Motor neuron (in vitro differentiated cells): ENCODE data around the gene ZNF423. TPM values are rescaled to one million over a fixed set of nuclear protein-coding genes. Genes with fewer than 3 reads are reported as not detected.

ENCODE experiments used
- ATAC-seq, 8 experiments: fragments of 200-7000 bp; cut with Tn5 transposase; replicated peaks in 6 of 8; 2 replicates each; pipeline ENCODE4 v1.8.0; 2021; ENCODE audit warnings: mild to moderate bottlenecking in 8 of 8, moderate library complexity in 8 of 8
- H3K27ac ChIP-seq, 2 donors: fragments of 250-450 bp; sonication (Bioruptor Pico); 2 replicates each; pipeline ENCODE4 v1.9.0; 2021; ENCODE audit warnings: antibody characterized with exemption in 2 of 2, mild to moderate bottlenecking in 2 of 2, moderate library complexity in 1 of 2
- H3K4me1 ChIP-seq, 2 donors: fragments of 250-450 bp; sonication (Bioruptor Pico); replicated peaks in 1 of 2; 2 replicates each; pipeline ENCODE4 v1.6.1; 2021; ENCODE audit warnings: antibody characterized with exemption in 2 of 2, mild to moderate bottlenecking in 2 of 2, moderate library complexity in 1 of 2
- H3K4me3 ChIP-seq, 5 donors: fragments of 250-450 bp; sonication (Bioruptor Pico); 2 replicates each; pipeline ENCODE4 v1.9.0; 2021; ENCODE audit warnings: antibody characterized with exemption in 5 of 5, mild to moderate bottlenecking in 5 of 5, moderate library complexity in 4 of 5
- WGBS, 10 experiments: fragments of 450-650 bp; shearing (Covaris generic); methylation state at CpG; one replicate each; pipeline ENCODE4 v1.0.0; 2022; 5-methylcytosine and 5-hydroxymethylcytosine counted together
- in situ Hi-C, 9 experiments: fragments of 400-800 bp; cut with MboI; loops; one replicate each; pipeline ENCODE4 v1.15.0; 2021; ENCODE audit warnings: low sequenced_read_pairs in 9 of 9, low pct_unique_long_range_greater_than_20kb in 2 of 9; ENCODE audit not compliant: unreplicated experiment in 9 of 9
- total RNA-seq, 8 experiments: library from RNA; unstranded; fragments of 300-600 nt; gene quantifications; 2 replicates each; pipeline versions ENCODE4 v1.2.3 to v1.2.4, GENCODE V29; 2022

ZNF423 gene
- total RNA-seq, 8 experiments from 2014 or later: 1.1 to 31.2 (median 19.0) TPM

GRCh38 chr16:49620158-49620868, 235.6 kb downstream of the ZNF423 start:
- peak overlapping the region; percentile 60 to 66 for H3K27ac ChIP-seq
- peak; percentile 75 to 92 (median 88) for ATAC-seq
- peaks cover 26 to 28% of the 10 kb centered on the region in 2 donors for H3K4me1 ChIP-seq
- no peak overlapping the region for H3K4me3 ChIP-seq
- in situ Hi-C loops: loop anchor here in 1 of 9 experiments (25.0 kb wide), 1 partner anchor 92 kb away; no protein-coding TSS in a partner anchor
- WGBS, 10 experiments: 0 to 20% (median 20%) methylated on average over 1 of the region's 11 CpGs; no CpG with 5 or more reads in 7 of the 10 experiments

GRCh38 chr16:49619811-49620157, 236.1 kb downstream of the ZNF423 start:
- Histone ChIP-seq H3K27ac (peak overlapping the region; percentile 60 to 64), H3K4me3 (no peak overlapping the region), H3K4me1 (peaks cover 26 to 28% of the 10 kb centered on the region in 2 donors)
- 67 to 100% (median 83%) methylated on average over 1 of the region's 2 CpGs; no CpG with 5 or more reads in 7 of the 10 experiments for WGBS, 10 experiments
- in situ Hi-C loops: loop anchor here in 1 of 9 experiments (25.0 kb wide), 1 partner anchor 93 kb away; no protein-coding TSS in a partner anchor
- ATAC-seq: no peak

- no peak overlapping the region for H3K4me3 ChIP-seq
- H3K4me1 ChIP-seq: peaks cover 26 to 28% of the 10 kb centered on the region in 2 donors
- in situ Hi-C loops: loop anchor here in 1 of 9 experiments (25.0 kb wide), 1 partner anchor 93 kb away; no protein-coding TSS in a partner anchor
- WGBS, 10 experiments: 90 to 100% (median 100%) methylated on average over 1 to 3 of the region's 3 CpGs; no CpG with 5 or more reads in 5 of the 10 experiments
- H3K27ac ChIP-seq: no peak overlapping the region
- no peak for ATAC-seq
Observed at GRCh38 chr16:49618955-49619354, 237.0 kb downstream of the ZNF423 start.

GRCh38 chr16:49617710-49618330, 238.1 kb downstream of the ZNF423 start:
- in situ Hi-C loops: loop anchor here in 1 of 9 experiments (25.0 kb wide), 1 partner anchor 94 kb away; no protein-coding TSS in a partner anchor
- Histone ChIP-seq H3K27ac (no peak overlapping the region), H3K4me3 (no peak overlapping the region), H3K4me1 (peaks cover 26 to 27% of the 10 kb centered on the region in 2 donors)
- 80 to 100% (median 93%) methylated on average over 1 to 5 of the region's 6 CpGs; no CpG with 5 or more reads in 5 of the 10 experiments for WGBS, 10 experiments
- ATAC-seq: no peak

DNA sequence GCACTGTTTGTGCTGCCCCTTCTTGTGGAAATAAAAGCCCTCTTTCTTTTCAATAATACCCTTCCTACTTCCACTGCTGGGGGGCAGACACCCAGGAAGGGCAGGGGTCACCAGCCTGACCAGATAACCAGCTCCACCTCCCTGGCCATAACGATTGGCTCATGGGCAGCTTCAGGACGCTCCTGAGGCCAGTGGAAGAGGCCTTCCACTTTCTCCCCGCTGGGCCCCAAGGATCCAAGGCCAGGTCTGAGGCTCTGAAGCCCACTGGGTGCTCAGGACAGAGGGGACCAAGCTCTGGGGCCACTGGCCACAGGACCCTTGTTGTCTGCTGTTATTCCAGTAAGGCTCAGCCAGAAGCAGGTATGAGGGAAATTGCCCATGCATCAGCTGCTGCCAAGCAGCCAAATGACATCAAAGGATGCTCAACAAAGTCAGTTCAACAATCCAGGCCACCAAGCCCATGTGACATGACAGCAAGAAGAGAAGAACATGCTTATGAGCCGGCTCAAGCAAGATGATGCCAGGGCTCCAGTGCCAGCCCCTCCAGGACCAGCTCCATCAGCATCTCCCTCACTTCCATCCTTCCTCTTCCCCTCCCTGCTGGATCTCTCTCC, 238.8 kb downstream of the ZNF423 start:
- ATAC-seq: no peak
- Histone ChIP-seq H3K27ac (no peak overlapping the region), H3K4me1 (peaks cover 26% of the 10 kb centered on the region in 2 donors), H3K4me3 (no peak overlapping the region)
- in situ Hi-C loops: loop anchor here in 1 of 9 experiments (25.0 kb wide), 1 partner anchor 95 kb away; no protein-coding TSS in a partner anchor
- WGBS, 10 experiments: 40 to 69% methylated on average over 1 to 2 of the region's 4 CpGs; no CpG with 5 or more reads in 8 of the 10 experiments

DNA sequence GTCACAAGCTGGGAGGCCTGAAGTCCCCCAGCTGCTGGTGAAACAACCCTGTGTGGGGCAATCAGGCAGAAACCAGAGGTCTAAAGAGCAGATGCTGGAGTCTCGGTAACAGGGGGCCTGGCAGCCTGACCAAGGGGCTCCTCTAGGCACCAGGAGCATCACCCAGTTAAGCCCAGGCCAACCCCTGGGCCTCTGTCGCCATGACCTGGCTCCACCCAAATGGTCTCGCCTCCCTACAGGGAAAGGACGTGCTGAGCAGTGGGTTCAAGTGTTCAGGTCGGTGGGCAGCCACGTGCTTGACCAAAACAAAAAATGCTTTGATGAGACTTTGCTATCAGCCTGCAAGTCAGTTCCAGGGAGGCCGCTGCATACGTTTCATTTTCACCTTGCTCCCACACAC, 240.3 kb downstream of the ZNF423 start:
- Histone ChIP-seq H3K27ac (no peak overlapping the region), H3K4me3 (no peak overlapping the region), H3K4me1 (peaks cover 13% of the 10 kb centered on the region in 2 donors)
- ATAC-seq: no peak
- in situ Hi-C loops: loop anchor here in 1 of 9 experiments (25.0 kb wide), 1 partner anchor 97 kb away; no protein-coding TSS in a partner anchor
- WGBS, 10 experiments: 49 to 90% (median 71%) methylated on average over 2 to 5 of the region's 8 CpGs; no CpG with 5 or more reads in 6 of the 10 experiments

GRCh38 chr16:49610983-49611382, 244.9 kb downstream of the ZNF423 start:
- no peak overlapping the region for H3K27ac ChIP-seq
- peaks cover 16% of the 10 kb centered on the region in 2 donors for H3K4me1 ChIP-seq
- no peak overlapping the region for H3K4me3 ChIP-seq
- ATAC-seq: peak in 3 of 8 experiments; percentile 28 to 71 (median 47)
- in situ Hi-C loops: loop anchor here in 1 of 9 experiments (25.0 kb wide), 1 partner anchor 101 kb away; no protein-coding TSS in a partner anchor
- WGBS, 10 experiments: 10 to 100% (median 72%) methylated on average over 1 to 3 of the region's 3 CpGs

DNA sequence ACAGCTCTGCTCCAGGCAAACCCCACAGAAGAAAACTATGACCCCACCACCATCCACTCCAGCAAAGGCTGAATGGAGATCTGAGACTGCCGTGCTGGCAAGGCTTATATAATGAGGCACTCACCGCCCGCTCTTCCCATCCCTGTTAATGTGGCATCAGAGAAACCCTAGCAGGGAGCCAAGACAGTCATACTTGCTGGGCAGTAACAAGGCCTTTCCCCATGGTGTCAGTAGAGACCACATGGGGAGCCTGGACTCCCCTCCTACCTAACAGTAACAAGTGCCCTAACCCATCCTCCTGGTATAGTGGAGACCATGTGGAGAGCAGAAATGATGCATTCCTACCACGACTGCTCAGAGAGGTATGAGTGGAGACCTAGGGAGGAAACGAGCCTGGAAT, 247.1 kb downstream of the ZNF423 start:
- 15 to 100% (median 56%) methylated on average over 1 to 4 of the region's 5 CpGs; no CpG with 5 or more reads in 1 of the 10 experiments for WGBS, 10 experiments
- Histone ChIP-seq H3K27ac (no peak overlapping the region), H3K4me3 (no peak overlapping the region), H3K4me1 (peaks cover 20 to 24% of the 10 kb centered on the region in 2 donors)
- in situ Hi-C loops: loop anchor here in 1 of 9 experiments (25.0 kb wide), 1 partner anchor 104 kb away; no protein-coding TSS in a partner anchor
- ATAC-seq: peak; percentile 56 to 100 (median 98)

- Histone ChIP-seq H3K27ac (peak overlapping the region; percentile 37 to 62), H3K4me3 (no peak overlapping the region), H3K4me1 (peaks cover 20 to 24% of the 10 kb centered on the region in 2 donors)
- in situ Hi-C loops: loop anchor here in 1 of 9 experiments (25.0 kb wide), 1 partner anchor 104 kb away; no protein-coding TSS in a partner anchor
- WGBS, 10 experiments: 0 to 23% (median 0%) methylated on average over 1 to 4 of the region's 5 CpGs; no CpG with 5 or more reads in 3 of the 10 experiments
- peak; percentile 23 to 74 (median 63) for ATAC-seq
Observed at GRCh38 chr16:49608098-49608497, 247.8 kb downstream of the ZNF423 start.

- ATAC-seq: no peak
- in situ Hi-C loops: loop anchor here in 1 of 9 experiments (25.0 kb wide), 1 partner anchor 107 kb away; no protein-coding TSS in a partner anchor
- Histone ChIP-seq H3K4me3 (no peak overlapping the region), H3K27ac (no peak overlapping the region), H3K4me1 (peaks cover 25% of the 10 kb centered on the region in 2 donors)
- 70 to 100% (median 89%) methylated on average over 2 to 13 of the region's 14 CpGs; no CpG with 5 or more reads in 1 of the 10 experiments for WGBS, 10 experiments
Observed at GRCh38 chr16:49605536-49606254, 250.2 kb downstream of the ZNF423 start.

DNA sequence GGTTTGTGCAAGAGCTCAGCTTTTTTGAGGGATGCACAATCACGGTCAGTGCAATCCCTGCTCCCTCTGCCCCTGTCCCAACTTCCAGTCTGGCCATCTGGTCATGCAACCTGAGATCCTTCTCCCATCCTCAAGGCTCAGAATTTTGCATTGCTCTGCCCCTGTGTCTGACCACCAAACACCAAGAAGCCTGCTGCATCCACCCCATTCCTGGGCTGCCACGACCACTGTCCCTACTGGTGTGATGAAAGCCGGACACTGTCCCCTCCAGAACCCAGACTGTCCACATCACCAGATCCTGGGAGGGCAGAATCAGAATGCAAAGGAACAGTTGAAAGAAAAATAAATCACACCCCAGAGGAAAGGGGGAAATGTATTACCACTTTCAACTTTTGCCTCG, 251.3 kb downstream of the ZNF423 start:
- H3K4me1 ChIP-seq: peaks cover 30 to 35% of the 10 kb centered on the region in 2 donors
- 67 to 100% (median 93%) methylated on average over 1 to 3 of the region's 4 CpGs; no CpG with 5 or more reads in 3 of the 10 experiments for WGBS, 10 experiments
- ATAC-seq: no peak
- no peak overlapping the region for H3K27ac ChIP-seq
- in situ Hi-C loops: loop anchor here in 1 of 9 experiments (25.0 kb wide), 1 partner anchor 108 kb away; no protein-coding TSS in a partner anchor
- no peak overlapping the region for H3K4me3 ChIP-seq

DNA sequence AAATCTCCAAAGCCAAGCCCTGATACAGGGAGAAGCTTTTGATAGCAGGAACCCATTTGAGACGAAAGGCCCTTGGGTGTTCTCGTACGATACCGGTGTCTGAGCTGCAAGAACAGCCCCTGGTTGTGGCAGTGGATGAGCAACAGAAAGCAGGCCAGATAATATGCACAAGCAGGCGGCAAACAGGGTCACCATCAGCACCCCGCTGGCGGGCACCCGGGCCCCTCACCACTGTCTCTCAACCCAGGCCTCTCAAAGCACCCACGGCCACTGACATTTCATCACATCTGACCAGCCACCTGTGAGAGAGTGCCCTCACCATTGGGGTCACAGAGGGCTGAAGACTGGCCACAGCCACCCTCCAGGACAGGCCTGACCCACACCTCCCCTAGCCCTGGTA, 252.0 kb downstream of the ZNF423 start:
- ATAC-seq: no peak
- 93 to 100% (median 98%) methylated on average over 1 to 8 of the region's 9 CpGs; no CpG with 5 or more reads in 5 of the 10 experiments for whole genome bisulfite sequencing, 10 experiments
- in situ Hi-C loops: loop anchor here in 1 of 9 experiments (25.0 kb wide), 1 partner anchor 108 kb away; no protein-coding TSS in a partner anchor

More for the DNA sequence above, 252.0 kb downstream of the ZNF423 start:
- Histone ChIP-seq H3K4me1 (peaks cover 29 to 34% of the 10 kb centered on the region in 2 donors), H3K4me3 (no peak overlapping the region), H3K27ac (no peak overlapping the region)
